B cell (primary cell): ENCODE results near the gene LIPG. TPM values are rescaled to one million over a fixed set of nuclear protein-coding genes. Genes with fewer than 3 reads are reported as not detected.

ENCODE experiments used
- ATAC-seq: fragments of 200-7000 bp; cut with Tn5 transposase; one replicate; pipeline ENCODE4 v1.10.0; 2021; ENCODE audit warnings: low read depth, mild to moderate bottlenecking, moderate number of reproducible peaks, moderate library complexity
- CTCF ChIA-PET: fragments of 350-600 bp; sonication (Branson Sonifier 250); formaldehyde crosslinking; loops from one replicate; lab custom pipeline; 2021; ENCODE audit warnings: antibody characterized with exemption, inconsistent platforms; lab: Charles Lee
- POLR2A ChIA-PET: fragments of 350-600 bp; sonication (Branson Sonifier 250); formaldehyde crosslinking; loops from one replicate; lab custom pipeline; 2021; ENCODE audit warnings: antibody characterized with exemption; lab: Charles Lee
- DNase-seq: peaks from one replicate; pipeline ENCODE4 v3.0.0; 2013
- H2AFZ ChIP-seq: 2 replicates; pipeline ENCODE4 v1.6.1; 2012; ENCODE audit warnings: mild to moderate bottlenecking, low read depth, low read length; ENCODE audit not compliant: insufficient read depth, poor library complexity, severe bottlenecking
- H3K27ac ChIP-seq, 2 donors: 1 replicate in 1 of 2; 2 replicates in 1 of 2; pipeline ENCODE4 v1.5.1; 2012 to 2013; ENCODE audit warnings: low read length in 2 of 2, mild to moderate bottlenecking in 2 of 2, moderate library complexity in 1 of 2
- H3K27me3 ChIP-seq, 4 experiments: fragments of 200-600 bp in 1 of 4; sonication (generic) in 1 of 4; replicated peaks in 1 of 4; 1 replicate in 2 of 4; 2 replicates in 2 of 4; pipeline versions ENCODE4 v1.6.1 to v1.7.0; 2013 to 2016; ENCODE audit warnings: low read length in 3 of 4, mild to moderate bottlenecking in 2 of 4, mixed read lengths in 1 of 4, moderate library complexity in 1 of 4; ENCODE audit not compliant: insufficient read depth in 4 of 4, control insufficient read depth in 3 of 4; ENCODE audit errors: control extremely low read depth in 1 of 4
- H3K36me3 ChIP-seq, 2 experiments: replicated peaks in 1 of 2; 1 replicate in 1 of 2; 2 replicates in 1 of 2; pipeline versions ENCODE4 v1.6.1 to v1.7.1; 2013; ENCODE audit warnings: low read length in 1 of 2; ENCODE audit not compliant: insufficient read depth in 2 of 2, control insufficient read depth in 1 of 2; ENCODE audit errors: control extremely low read depth in 1 of 2, extremely low read depth in 1 of 2
- H3K4me1 ChIP-seq, 2 donors: fragments of 200-600 bp in 1 of 2; sonication (generic) in 1 of 2; 1 replicate in 1 of 2; 2 replicates in 1 of 2; pipeline versions ENCODE4 v1.5.1 to v1.6.1; 2013 to 2017; ENCODE audit warnings: low read length in 2 of 2; ENCODE audit not compliant: control insufficient read depth in 2 of 2, insufficient read depth in 2 of 2
- H3K4me2 ChIP-seq: replicated peaks from 2 replicates; pipeline ENCODE3; 2012; ENCODE audit warnings: mild to moderate bottlenecking, low read depth, low read length; ENCODE audit not compliant: poor library complexity, severe bottlenecking
- H3K4me3 ChIP-seq, 5 experiments: fragments of 200-600 bp in 1 of 5; sonication (generic) in 1 of 5; 1 replicate in 3 of 5; 2 replicates in 2 of 5; pipeline versions ENCODE4 v1.5.1 to v1.7.0; 2011 to 2016; ENCODE audit warnings: low read length in 4 of 5, mild to moderate bottlenecking in 4 of 5, low read depth in 2 of 5, control low read depth in 1 of 5, moderate library complexity in 1 of 5; ENCODE audit not compliant: insufficient read depth in 1 of 5; ENCODE audit errors: control extremely low read depth in 1 of 5, extremely low read depth in 1 of 5
- H3K79me2 ChIP-seq: fragments of 200-600 bp; sonication (generic); one replicate; pipeline ENCODE4 v1.6.0; 2016; ENCODE audit warnings: low read length; ENCODE audit not compliant: control insufficient read depth, insufficient read depth
- H3K9ac ChIP-seq: fragments of 200-600 bp; sonication (generic); 2 replicates; pipeline ENCODE4 v1.6.1; 2017; ENCODE audit warnings: mild to moderate bottlenecking, low read length, moderate library complexity
- H3K9me3 ChIP-seq, 3 donors: one replicate each; pipeline versions ENCODE4 v1.6.1 to v1.7.1; 2013; ENCODE audit warnings: low read length in 2 of 3; ENCODE audit not compliant: control insufficient read depth in 2 of 3, insufficient read depth in 1 of 3; ENCODE audit errors: control extremely low read depth in 1 of 3
- H4K20me1 ChIP-seq: 2 replicates; pipeline ENCODE4 v1.6.0; 2012; ENCODE audit warnings: mild to moderate bottlenecking, low read length; ENCODE audit not compliant: insufficient read depth, control insufficient read depth, poor library complexity, severe bottlenecking
- H3K27ac Mint-ChIP-seq: one replicate; pipeline ENCODE4 v1.8.0; 2021; ENCODE audit warnings: mixed read lengths
- H3K27me3 Mint-ChIP-seq: one replicate; pipeline ENCODE4 v1.8.0; 2021; ENCODE audit warnings: mixed read lengths
- H3K4me1 Mint-ChIP-seq: one replicate; pipeline ENCODE4 v1.8.0; 2021; ENCODE audit warnings: mixed read lengths
- H3K4me3 Mint-ChIP-seq: one replicate; pipeline ENCODE4 v1.8.0; 2021; ENCODE audit warnings: mixed read lengths
- H3K9me3 Mint-ChIP-seq: one replicate; pipeline ENCODE4 v1.8.0; 2022; ENCODE audit warnings: mixed read lengths; ENCODE audit not compliant: insufficient read depth
- EZH2 ChIP-seq: IDR thresholded peaks from 2 replicates; pipeline ENCODE4 v1.6.1; 2012; ENCODE audit warnings: borderline replicate concordance, low read depth, mild to moderate bottlenecking, moderate library complexity, low read length; ENCODE audit not compliant: insufficient read depth, poor library complexity, severe bottlenecking
- WGBS: methylation state at CpG from one replicate; pipeline ENCODE4 v1.1.5; 2013; ENCODE audit warnings: missing lambda C conversion rate; ENCODE audit not compliant: insufficient coverage; 5-methylcytosine and 5-hydroxymethylcytosine counted together
- intact Hi-C: fragments of 100-400 bp; cut with micrococcal nuclease; formaldehyde crosslinking; loops from one replicate; pipeline ENCODE4 v1.10.0; 2022
- polyA plus RNA-seq: library from polyadenylated mRNA; depleted of rRNA; stranded (reverse); fragments of >200 nt; gene quantifications from 2 replicates; pipeline ENCODE4 v1.2.3, GENCODE V29; 2012
- total RNA-seq, 2 donors: library from RNA; stranded (reverse); fragments of 120-200 nt in 1 of 2; gene quantifications; 1 replicate in 1 of 2; 2 replicates in 1 of 2; pipeline versions ENCODE4 v1.2.3 to v1.2.4, GENCODE V29; 2013 to 2022
- TF ChIP-seq, protein P1 (sequence below): fragments of 200-600 bp; IDR thresholded peaks from one replicate; pipeline ENCODE4 v1.8.0; 2022; ENCODE audit warnings: antibody characterized with exemption, mild to moderate bottlenecking

Gene LIPG
- total and polyA plus RNA-seq, 2 donors (not counting 1 experiment from before 2014, with no cell fraction given) = not detected

GRCh38 chr18:49645841-49646351 is 84.0 kb downstream of the LIPG start:
- no peak overlapping the region for H3K27ac Mint-ChIP-seq

GRCh38 chr18:49646873-49647272 is 85.0 kb downstream of the LIPG start:
- Histone ChIP-seq H3K4me3 (no peak overlapping the region), H3K27ac (no peak overlapping the region), H3K4me2 (no peak overlapping the region), H3K36me3 (no peaks in the 10 kb centered on the region), H3K4me1 (no peaks in the 10 kb centered on the region), H3K79me2 (no peaks in the 10 kb centered on the region), H2AFZ (no peak overlapping the region), H3K9me3 (no peaks in the 10 kb centered on the region), H4K20me1 (no peaks in the 10 kb centered on the region), H3K27me3 (no peaks in the 10 kb centered on the region), H3K9ac (no peak overlapping the region)
- H3K27ac Mint-ChIP-seq = no peak overlapping the region
- ChIA-PET POLR2A (no interaction called here), CTCF (no interaction called here)
- no peaks in the 10 kb centered on the region for H3K4me1 Mint-ChIP-seq
- no peaks in the 10 kb centered on the region for H3K9me3 Mint-ChIP-seq
- no peak overlapping the region for H3K4me3 Mint-ChIP-seq
- no peak for DNase-seq
- intact Hi-C loops = no loop called here
- no peak for ATAC-seq
- 90% methylated on average over 3 of the region's 3 CpGs for WGBS
- peaks cover 6% of the 10 kb centered on the region for H3K27me3 Mint-ChIP-seq
- no peak for TF ChIP-seq EZH2
- TF ChIP-seq, protein P1, sequence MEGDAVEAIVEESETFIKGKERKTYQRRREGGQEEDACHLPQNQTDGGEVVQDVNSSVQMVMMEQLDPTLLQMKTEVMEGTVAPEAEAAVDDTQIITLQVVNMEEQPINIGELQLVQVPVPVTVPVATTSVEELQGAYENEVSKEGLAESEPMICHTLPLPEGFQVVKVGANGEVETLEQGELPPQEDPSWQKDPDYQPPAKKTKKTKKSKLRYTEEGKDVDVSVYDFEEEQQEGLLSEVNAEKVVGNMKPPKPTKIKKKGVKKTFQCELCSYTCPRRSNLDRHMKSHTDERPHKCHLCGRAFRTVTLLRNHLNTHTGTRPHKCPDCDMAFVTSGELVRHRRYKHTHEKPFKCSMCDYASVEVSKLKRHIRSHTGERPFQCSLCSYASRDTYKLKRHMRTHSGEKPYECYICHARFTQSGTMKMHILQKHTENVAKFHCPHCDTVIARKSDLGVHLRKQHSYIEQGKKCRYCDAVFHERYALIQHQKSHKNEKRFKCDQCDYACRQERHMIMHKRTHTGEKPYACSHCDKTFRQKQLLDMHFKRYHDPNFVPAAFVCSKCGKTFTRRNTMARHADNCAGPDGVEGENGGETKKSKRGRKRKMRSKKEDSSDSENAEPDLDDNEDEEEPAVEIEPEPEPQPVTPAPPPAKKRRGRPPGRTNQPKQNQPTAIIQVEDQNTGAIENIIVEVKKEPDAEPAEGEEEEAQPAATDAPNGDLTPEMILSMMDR = no peak

More at GRCh38 chr18:49645841-49646351, 84.0 kb downstream of the LIPG start:
- ATAC-seq = no peak
- Mint-ChIP-seq H3K27me3 (peaks cover 10% of the 10 kb centered on the region), H3K4me3 (no peak overlapping the region), H3K9me3 (no peaks in the 10 kb centered on the region), H3K4me1 (no peaks in the 10 kb centered on the region)
- POLR2A ChIA-PET = no interaction called here
- no peak for TF ChIP-seq EZH2
- TF ChIP-seq, protein P1 = no peak
- H3K79me2 ChIP-seq = no peaks in the 10 kb centered on the region
- no peak overlapping the region for H3K27ac ChIP-seq
- CTCF ChIA-PET = no interaction called here
- H3K9ac ChIP-seq = no peak overlapping the region
- no peaks in the 10 kb centered on the region for H3K36me3 ChIP-seq
- H3K9me3 ChIP-seq = no peaks in the 10 kb centered on the region
- H4K20me1 ChIP-seq = no peaks in the 10 kb centered on the region
- intact Hi-C loops = no loop called here
- 90% methylated on average over 10 of the region's 10 CpGs for WGBS
- H3K4me3 ChIP-seq = no peak overlapping the region
- H2AFZ ChIP-seq = no peak overlapping the region
- no peaks in the 10 kb centered on the region for H3K4me1 ChIP-seq
- no peak for DNase-seq
- no peak overlapping the region for H3K4me2 ChIP-seq
- H3K27me3 ChIP-seq = no peaks in the 10 kb centered on the region
